ENCODE measurements around the gene CDR2L.

DNA sequence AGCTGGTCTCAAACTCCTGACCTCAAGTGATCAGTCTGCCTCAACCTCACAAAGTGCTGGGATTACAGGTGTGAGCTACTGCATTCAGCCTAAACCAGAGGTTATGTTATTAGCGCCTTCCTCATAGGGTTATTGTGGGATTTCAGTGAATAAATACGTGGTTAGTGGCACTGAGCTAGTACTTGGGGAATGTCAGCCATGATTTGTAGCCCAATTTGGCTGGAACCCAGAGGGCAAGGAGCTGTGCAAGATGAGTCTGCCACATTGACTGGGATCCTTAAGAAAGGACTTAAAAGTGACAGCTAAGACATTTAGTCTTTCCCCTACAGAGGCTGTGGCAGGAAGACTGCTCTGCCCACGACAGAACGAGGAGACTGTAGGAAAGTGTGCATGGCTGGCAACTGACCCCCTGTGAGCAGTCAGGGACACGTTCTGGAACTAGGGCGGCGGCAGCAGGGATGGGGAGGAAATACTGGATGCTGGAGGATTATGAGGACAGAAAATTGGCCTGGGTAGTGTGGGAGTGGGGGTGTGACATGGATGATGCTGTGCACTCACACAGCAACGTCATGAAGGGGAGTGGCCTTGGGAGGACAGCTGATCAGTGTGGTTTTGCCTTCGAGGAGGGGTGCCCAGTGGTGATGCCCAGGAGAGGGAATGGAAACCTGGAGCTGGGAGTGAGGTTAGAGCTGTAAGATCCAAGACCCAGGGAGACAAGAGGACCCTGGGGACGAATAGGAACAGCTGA lies 44.7 kb downstream of the CDR2L start:
- TF ChIP-seq, protein P1, sequence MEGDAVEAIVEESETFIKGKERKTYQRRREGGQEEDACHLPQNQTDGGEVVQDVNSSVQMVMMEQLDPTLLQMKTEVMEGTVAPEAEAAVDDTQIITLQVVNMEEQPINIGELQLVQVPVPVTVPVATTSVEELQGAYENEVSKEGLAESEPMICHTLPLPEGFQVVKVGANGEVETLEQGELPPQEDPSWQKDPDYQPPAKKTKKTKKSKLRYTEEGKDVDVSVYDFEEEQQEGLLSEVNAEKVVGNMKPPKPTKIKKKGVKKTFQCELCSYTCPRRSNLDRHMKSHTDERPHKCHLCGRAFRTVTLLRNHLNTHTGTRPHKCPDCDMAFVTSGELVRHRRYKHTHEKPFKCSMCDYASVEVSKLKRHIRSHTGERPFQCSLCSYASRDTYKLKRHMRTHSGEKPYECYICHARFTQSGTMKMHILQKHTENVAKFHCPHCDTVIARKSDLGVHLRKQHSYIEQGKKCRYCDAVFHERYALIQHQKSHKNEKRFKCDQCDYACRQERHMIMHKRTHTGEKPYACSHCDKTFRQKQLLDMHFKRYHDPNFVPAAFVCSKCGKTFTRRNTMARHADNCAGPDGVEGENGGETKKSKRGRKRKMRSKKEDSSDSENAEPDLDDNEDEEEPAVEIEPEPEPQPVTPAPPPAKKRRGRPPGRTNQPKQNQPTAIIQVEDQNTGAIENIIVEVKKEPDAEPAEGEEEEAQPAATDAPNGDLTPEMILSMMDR (IDR thresholded peaks at IDR 0.05): no peak
- no peak for TF ChIP-seq POLR2A (IDR thresholded peaks at IDR 0.05)
- TF ChIP-seq POLR2AphosphoS5 (IDR thresholded peaks at IDR 0.05): peak in 1 of 3 donors; percentile 23
- TF ChIP-seq EP300 (IDR thresholded peaks at IDR 0.05): no peak

All from stomach (tissue), 4 donors.